Measurements from ENCODE around the gene GABRP.

DNA sequence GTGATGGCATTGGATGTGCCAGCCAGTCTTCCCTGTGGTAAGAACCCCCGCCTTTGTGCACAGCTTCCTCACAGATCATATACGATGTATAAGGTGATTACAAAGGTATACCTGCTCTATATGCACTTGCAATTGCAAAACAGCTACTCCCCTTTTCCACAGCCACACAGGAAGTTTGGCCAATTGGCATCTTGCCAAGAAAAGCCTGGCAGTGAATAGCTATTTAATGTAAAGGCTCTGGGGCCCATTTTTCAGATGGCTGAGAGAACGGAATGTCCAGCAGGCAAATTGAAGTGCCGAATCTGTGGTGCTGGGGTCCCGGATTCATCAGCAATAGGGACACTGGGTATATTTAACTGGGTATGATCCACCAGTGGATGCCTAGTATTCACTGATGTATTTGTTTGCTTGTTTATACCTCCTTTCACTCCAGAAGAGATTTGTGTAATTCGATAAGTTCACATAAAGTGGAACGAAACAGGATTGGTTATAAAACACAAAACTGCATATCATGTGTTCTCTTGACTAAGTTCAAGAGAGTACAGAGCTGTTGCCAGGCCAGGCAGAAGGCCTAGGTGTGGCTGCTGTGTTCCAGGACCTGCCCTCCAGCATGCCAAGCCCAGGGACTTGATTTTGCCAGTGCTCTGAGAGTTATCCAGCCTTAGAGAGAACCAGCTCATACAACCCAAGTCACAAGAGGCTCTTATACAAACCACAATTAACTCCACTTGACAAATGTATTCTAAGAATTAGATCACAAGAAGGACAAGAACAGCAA lies 27.7 kb upstream of the GABRP start:
- TF ChIP-seq, protein P1, sequence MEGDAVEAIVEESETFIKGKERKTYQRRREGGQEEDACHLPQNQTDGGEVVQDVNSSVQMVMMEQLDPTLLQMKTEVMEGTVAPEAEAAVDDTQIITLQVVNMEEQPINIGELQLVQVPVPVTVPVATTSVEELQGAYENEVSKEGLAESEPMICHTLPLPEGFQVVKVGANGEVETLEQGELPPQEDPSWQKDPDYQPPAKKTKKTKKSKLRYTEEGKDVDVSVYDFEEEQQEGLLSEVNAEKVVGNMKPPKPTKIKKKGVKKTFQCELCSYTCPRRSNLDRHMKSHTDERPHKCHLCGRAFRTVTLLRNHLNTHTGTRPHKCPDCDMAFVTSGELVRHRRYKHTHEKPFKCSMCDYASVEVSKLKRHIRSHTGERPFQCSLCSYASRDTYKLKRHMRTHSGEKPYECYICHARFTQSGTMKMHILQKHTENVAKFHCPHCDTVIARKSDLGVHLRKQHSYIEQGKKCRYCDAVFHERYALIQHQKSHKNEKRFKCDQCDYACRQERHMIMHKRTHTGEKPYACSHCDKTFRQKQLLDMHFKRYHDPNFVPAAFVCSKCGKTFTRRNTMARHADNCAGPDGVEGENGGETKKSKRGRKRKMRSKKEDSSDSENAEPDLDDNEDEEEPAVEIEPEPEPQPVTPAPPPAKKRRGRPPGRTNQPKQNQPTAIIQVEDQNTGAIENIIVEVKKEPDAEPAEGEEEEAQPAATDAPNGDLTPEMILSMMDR (IDR thresholded peaks at IDR 0.05): no peak
- TF ChIP-seq EZH2phosphoT487 (IDR thresholded peaks at IDR 0.05): no peak

All from neural progenitor cell (in vitro differentiated cells).